Measurements from ENCODE around the gene SECTM1. TPM values are rescaled to one million over a fixed set of nuclear protein-coding genes. Genes with fewer than 3 reads are reported as not detected.
A peak's percentile ranks its signal among the peaks of the same experiment; 100 is the strongest.

The SECTM1 gene
- total RNA-seq, 1 donor from 2014 or later: 0.27 TPM

- Histone ChIP-seq H3K9me3 (ENCODE audit: insufficient read depth, low read depth, low read length) (peaks cover 10% of the 10 kb centered on the region), H2AFZ (ENCODE audit: low read depth, low read length) (no peak overlapping the region), H3K4me3 (ENCODE audit: insufficient read depth, low read depth, low read length) (no peak overlapping the region), H3K4me2 (ENCODE audit: low read length) (no peak overlapping the region), H3K9ac (ENCODE audit: low read length) (no peak overlapping the region), H3K27me3 (ENCODE audit: insufficient read depth, low read length) (peaks cover 16% of the 10 kb centered on the region), H4K20me1 (ENCODE audit: insufficient read depth, low read length) (no peaks in the 10 kb centered on the region), H3K27ac (ENCODE audit: low read depth, low read length) (no peak overlapping the region), H3K4me1 (ENCODE audit: insufficient read depth, low read length) (no peaks in the 10 kb centered on the region), H3K79me2 (ENCODE audit: insufficient read depth, low read length) (no peaks in the 10 kb centered on the region), H3K36me3 (ENCODE audit: insufficient read depth, low read length) (no peaks in the 10 kb centered on the region)
- H3K27me3 Mint-ChIP-seq (ENCODE audit: low read depth, unreplicated experiment): peaks cover 21% of the 10 kb centered on the region
- FAIRE-seq (no peak), DNase-seq (ENCODE audit: low read depth) (no peak)
- H3K9me3 Mint-ChIP-seq (ENCODE audit: unreplicated experiment): no peaks in the 10 kb centered on the region
- H3K36me3 Mint-ChIP-seq (ENCODE audit: low read depth, unreplicated experiment): no peaks in the 10 kb centered on the region
- H3K4me1 Mint-ChIP-seq (ENCODE audit: low read depth, unreplicated experiment): no peaks in the 10 kb centered on the region
- H3K4me3 Mint-ChIP-seq (ENCODE audit: unreplicated experiment): no peak overlapping the region
- peak; percentile 59 for TF ChIP-seq EZH2 (IDR thresholded peaks at IDR 0.05; ENCODE audit: insufficient read depth, low read length)
- no peak for TF ChIP-seq CTCF (IDR thresholded peaks at IDR 0.05; ENCODE audit: insufficient read depth, low read depth, low read length)
- H3K27ac Mint-ChIP-seq (ENCODE audit: unreplicated experiment): no peak overlapping the region
These were observed 17.7 kb downstream of the SECTM1 start for GRCh38 chr17:82315703-82316358.

GRCh38 chr17:82314727-82315605 is 18.6 kb downstream of the SECTM1 start:
- Histone ChIP-seq H2AFZ (ENCODE audit: low read depth, low read length) (no peak overlapping the region), H3K36me3 (ENCODE audit: insufficient read depth, low read length) (no peaks in the 10 kb centered on the region), H3K9ac (ENCODE audit: low read length) (no peak overlapping the region), H3K4me2 (ENCODE audit: low read length) (no peak overlapping the region), H3K27ac (ENCODE audit: low read depth, low read length) (no peak overlapping the region), H3K79me2 (ENCODE audit: insufficient read depth, low read length) (no peaks in the 10 kb centered on the region), H3K4me1 (ENCODE audit: insufficient read depth, low read length) (no peaks in the 10 kb centered on the region), H3K27me3 (ENCODE audit: insufficient read depth, low read length) (peaks cover 16% of the 10 kb centered on the region), H3K4me3 (ENCODE audit: insufficient read depth, low read depth, low read length) (no peak overlapping the region), H3K9me3 (ENCODE audit: insufficient read depth, low read depth, low read length) (peaks cover 10% of the 10 kb centered on the region), H4K20me1 (ENCODE audit: insufficient read depth, low read length) (no peaks in the 10 kb centered on the region)
- FAIRE-seq (no peak), DNase-seq (ENCODE audit: low read depth) (no peak)
- no peak overlapping the region for H3K4me3 Mint-ChIP-seq (ENCODE audit: unreplicated experiment)
- peaks cover 28% of the 10 kb centered on the region for H3K27me3 Mint-ChIP-seq (ENCODE audit: low read depth, unreplicated experiment)
- H3K36me3 Mint-ChIP-seq (ENCODE audit: low read depth, unreplicated experiment): no peaks in the 10 kb centered on the region
- no peaks in the 10 kb centered on the region for H3K4me1 Mint-ChIP-seq (ENCODE audit: low read depth, unreplicated experiment)
- no peaks in the 10 kb centered on the region for H3K9me3 Mint-ChIP-seq (ENCODE audit: unreplicated experiment)
- no peak overlapping the region for H3K27ac Mint-ChIP-seq (ENCODE audit: unreplicated experiment)
- no peak for TF ChIP-seq CTCF (IDR thresholded peaks at IDR 0.05; ENCODE audit: insufficient read depth, low read depth, low read length)
- no peak for TF ChIP-seq EZH2 (IDR thresholded peaks at IDR 0.05; ENCODE audit: insufficient read depth, low read length)
